Fibroblast of peridontal ligament (primary cell): ENCODE results near the gene OPALIN.
"Not testable (repeated sequence)": the region's sequence is repeated elsewhere in the genome, so short reads cannot be mapped to it uniquely, and the experiment has no call there.

Experiments used
- DNase-seq: peaks from one replicate; pipeline ENCODE4 v3.0.0-alpha.2; 2010; ENCODE audit errors: extremely low read depth

OPALIN gene

DNA sequence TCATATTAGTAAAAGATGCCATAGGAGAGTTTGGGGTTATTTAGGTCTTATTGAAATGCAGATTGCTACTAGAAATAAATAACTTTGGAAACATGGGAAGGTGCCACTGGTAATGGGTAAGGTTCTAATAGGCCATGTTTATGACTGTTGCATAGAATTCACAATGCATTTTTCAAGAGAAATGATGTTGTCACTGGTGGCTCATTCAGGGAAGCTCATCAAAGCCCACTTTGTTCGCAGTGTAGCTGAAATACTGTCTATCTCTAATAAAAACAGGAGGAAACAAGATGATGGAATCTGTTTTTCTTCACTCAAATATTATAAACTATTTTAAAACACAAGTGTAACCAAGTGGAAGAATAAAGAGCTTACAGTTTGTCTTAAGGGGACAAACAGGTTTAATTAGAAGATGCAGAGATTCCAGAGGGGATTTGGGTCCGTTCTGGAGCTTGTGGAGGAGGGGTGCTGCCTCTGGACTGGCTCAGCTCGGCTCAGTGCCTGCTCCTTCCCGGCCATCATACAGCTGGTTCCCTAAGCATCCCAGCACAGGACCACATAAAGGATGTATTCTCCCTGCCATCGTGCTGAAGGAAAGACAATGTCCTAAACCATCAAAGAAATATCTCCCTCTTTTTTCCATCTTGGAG is 20.4 kb downstream of the OPALIN start:
- DNase-seq, result no peak

DNA sequence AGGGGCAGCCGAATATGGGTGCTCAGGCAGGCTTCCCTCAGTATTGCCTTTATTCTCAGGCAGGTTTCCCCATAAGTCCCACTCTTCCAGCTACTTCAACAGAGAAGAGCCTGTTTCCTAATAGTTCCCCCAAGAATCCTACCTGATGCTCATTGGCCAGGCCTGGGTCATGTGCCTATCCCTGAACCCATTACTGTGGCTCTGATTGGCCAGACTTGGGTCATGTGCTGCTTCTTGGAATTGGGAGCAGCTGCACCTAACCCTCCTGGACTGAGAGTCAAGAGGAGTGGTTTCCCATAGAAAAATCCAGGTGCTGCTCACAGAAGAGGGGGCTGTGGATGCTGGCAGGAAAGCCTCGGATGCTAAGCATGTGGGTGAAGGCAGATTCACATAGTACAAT is 21.7 kb downstream of the OPALIN start:
- DNase-seq, result no peak

DNA sequence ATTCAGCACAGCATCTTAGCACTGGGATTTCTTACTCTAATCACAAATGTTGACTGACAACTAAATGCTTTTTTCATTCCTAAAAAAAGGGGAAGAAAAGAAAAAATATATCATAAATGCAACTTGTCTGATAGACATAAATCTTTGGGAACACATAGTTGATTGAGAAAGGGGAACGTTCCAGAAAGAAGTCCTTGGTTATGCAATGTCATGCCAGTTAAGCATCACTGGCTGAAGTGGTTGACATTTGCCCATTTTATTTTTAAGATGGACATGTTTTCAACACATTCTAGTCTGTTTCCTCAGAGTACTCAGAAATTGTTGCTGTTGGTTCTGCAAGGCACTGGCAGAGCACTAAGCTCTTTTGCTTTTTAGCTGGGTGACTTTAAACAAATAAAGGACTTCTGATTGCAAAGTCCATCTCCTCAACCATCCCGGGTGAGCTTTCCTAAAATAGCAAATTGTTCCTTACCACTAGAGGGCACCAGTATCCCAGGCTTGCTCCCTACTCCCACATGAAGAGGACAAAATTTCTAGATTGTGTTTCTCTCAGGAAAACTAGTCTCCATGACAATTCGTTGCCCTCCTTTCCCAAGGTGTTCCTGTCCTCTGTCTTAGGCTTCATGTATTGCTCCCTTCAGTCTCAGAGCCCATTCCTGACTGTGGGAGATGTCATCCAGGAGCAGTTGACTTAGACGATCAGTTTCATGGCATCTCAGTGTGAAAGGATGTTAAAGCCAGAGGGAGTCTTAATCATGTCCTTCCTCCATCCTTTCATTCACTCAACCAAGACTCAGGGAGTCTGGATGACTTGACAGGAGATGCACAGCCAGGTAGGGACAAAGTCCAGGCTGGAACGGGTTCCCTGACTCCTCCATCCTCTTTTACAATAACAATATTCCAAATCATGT is 23.9 kb downstream of the OPALIN start:
- peak; percentile 54 for DNase-seq

DNA sequence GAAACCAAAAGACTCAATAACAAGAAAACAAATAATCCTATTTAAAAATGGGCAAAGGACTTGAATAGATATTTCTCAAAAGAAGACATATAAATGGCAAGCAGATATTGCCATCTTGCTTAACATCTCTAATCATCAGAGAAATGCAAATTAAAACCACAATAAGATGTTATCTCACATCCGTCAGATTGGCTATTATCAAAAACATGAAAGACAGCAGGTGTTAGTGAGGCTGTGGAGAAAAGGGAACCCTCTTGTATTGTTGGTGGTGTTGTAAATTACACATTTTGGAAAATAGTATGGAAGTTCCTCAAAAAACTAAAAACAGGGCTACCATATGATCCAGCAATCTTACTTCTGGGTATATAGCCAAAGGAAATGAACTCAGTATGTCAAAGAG is 25.7 kb downstream of the OPALIN start:
- no peak for DNase-seq

DNA sequence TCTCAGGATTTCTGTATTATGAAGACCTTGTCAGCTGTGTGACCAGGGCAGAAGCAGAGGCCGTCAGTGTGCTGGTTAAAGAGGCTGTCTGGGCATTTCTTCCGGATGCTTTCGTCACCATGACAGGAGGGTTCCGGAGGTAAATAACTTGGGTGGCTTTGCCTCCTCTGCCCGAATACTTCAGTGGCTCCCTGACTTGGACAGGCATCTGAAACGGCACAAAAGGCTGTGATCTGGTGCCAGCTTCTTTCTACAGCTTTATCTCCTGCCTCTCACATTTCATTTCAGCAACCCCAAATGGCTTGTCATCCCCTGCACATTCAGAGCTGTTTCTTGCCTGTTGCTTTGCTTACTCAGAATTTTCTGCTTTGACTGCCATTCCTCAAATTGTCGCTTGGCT is 31.3 kb downstream of the OPALIN start:
- no peak for DNase-seq

DNA sequence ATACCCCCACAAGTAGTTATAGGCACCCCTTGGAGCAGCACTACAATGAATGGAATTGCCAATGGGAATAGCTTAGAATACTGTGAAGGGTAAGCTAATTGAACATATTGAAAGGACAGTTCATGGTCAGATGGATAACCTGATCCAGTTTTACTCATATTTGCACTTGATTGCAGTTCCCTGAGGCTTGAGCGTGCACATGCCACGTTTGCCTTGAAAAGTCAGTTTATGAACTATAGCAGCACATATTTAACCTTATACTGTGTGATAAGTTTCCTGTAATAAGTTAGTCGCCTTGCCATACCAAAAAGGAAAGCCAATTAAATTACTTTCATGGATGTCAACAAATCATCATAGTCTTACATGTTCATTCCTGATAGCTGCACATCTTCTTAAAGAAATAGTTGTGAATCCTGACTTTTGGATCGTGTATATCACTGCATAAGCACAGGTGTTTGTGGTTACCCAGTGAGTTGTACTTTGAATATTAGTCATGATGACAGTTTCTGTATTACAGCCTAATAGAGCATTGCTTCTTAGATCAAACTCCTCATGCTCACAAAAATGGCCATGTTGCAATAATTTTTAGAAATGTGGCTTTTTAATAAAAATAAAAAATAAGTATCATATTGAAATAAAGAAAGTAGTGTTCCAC is 33.0 kb downstream of the OPALIN start:
- DNase-seq, result no peak

DNA sequence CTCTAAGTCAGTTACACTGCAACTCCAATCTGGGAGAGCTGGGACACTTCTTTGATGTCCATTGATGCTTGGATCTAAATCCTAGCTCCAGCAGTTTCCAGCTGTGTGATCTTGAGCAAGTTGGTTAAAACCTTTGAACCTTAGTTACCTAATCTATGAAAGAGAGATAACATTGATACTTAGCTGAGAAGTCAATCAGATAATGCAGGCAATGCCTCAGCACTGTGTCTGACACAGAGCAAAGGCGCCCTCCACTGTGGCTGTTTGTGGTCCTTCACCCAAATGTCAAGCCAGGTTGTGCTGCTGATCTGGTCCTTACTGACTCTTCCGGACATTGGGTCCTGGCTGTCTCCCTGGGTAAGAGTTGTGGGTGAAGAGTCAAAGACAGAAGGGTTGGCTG is 34.4 kb downstream of the OPALIN start:
- no peak for DNase-seq

DNA sequence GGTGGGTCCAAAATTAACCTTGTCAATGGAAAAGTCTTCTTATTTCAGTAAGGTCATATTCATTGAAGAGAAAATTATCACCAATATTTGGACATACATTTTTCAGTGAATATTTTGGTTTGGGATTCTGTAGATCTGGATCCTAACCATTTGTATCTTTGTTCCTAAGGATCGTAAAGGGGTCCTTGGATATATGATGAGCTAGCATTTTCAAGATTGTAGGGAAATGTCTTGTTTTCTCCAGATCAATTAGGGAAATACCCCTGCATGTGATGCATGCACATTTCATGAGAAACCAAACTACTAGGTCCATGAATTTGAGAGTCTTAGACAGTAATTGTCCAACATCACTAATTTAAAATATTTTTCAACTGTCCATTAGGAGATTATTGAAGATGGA is 36.5 kb downstream of the OPALIN start:
- no peak for DNase-seq

DNA sequence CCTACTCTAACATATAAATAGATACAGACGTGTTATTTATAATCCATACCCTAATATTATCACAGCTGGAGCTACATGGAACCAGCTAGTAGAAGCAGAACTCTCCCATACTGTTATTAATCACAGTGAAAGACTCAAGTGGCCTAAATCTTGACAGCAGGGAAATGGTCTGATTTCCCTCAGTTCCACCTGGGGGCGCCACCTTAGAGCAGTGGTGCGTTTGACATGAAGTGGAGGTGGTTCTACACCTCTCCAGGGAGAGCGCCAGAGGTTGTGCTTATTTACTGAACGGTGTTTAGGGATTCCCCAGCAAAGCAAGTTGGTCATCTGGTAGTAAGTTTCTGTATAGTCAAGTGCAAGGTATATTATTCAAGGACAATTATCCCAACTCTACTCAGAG is 37.0 kb downstream of the OPALIN start:
- no peak for DNase-seq

DNA sequence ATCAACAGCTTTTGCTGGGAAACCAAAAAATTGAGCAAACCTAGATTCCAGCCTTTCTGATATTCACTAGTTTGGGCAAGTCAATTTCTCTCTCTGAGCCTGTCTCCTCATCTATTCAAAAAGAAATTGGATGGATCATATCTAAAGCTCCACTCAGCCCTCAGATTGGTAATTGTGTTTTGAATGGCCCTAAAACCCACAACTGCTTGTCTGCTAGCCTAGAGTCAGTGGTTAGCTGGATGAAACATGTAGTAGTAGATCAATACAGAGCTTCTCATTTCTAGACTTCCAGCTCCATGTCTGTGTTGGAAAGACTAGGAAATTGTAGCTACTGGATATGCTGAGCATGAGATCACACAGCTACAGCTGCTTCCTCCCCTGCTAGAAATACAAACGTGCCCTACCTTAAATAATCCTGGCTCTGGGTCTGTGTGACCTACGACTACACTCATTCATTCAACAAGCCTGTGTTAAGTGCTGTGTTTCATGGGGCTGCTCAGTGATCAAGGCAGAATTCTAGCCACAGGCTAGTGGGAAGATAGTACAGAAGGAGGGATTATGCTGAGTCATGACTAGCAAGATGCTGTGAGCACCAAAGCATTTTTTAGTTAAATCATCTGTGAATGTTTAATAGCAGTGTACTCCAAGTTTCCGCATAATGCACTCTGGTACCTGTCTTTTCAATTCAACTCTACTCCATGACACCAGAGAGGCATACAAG is 38.9 kb downstream of the OPALIN start:
- peak; percentile 3 for DNase-seq

DNA sequence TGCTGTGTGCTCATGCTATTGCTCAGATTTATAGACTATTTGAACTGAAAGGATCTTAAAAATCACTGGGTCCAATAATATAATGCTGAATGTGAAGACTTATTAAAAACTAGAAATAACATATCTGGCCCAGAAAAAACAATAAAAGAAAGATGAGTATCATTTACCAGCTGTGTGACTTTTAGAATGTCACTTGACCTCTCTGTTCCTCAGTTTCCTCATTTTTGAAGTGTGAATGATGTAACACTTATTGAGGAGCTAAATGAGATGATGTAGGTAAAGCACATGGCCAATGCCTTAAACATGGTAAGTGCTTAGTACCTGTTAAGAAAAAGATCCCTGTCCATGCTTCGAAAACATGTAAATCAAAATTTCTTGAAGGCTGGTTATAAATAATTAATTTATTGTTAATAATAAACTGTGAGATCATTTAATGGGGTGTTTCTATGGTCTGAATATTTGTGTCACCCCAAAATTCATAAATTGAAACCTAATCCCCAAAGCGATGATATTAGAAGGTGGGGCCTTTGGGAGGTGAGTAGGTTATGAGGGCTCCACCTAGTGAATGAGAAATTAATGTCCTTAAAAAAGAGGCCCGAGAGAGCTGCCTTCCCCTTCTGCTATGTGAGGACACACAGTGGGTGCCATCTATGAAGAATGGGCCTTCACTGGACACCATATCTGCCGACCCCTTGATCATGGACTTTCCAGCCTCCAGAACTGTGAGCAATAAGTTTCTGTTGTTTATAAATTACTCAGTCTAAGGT is 41.6 kb downstream of the OPALIN start:
- no peak for DNase-seq

DNA sequence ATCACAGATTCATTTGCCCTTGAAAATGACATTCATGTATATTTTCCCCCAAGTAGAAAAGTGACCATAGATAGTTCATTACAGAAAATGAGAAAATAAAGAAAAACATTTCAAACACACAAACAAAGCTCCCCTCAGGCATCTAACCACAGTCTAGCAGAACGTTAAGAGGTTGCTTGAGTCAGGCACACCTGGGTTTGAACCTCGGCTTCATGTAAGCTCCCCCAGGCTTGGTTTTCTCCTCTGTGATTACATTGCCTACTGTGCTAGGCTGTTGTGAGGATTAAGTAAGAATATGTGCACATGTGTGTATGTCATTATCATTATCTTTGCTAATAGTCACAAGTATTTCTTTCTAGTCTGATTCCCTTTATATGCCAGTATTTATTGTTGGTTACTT is 45.5 kb downstream of the OPALIN start:
- DNase-seq, result no peak

DNA sequence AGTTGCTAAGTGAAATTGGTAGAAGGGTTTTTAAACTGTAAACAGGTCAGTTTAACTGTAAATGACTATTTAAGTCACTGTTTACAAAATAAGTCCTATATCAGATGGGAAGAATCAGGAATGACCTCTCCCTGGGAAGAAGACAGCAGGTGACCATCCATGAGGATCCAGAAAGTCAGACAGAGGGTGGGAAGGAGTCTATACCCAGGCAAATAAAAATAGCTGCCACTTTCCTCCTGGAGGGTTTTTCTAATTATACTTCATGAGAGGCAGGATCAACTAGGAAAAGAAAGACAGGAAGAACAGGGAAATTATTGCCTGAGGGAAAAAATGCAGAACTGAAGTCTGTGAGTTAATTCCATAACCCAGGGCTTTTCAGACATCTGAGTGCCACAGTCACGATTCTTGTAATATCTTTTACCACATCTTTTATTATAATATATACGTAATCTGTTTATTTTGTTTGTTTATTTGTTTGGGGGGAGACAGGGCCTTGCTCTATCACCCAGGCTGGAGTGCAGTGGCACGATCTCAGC is 47.6 kb downstream of the OPALIN start:
- DNase-seq, result no peak

DNA sequence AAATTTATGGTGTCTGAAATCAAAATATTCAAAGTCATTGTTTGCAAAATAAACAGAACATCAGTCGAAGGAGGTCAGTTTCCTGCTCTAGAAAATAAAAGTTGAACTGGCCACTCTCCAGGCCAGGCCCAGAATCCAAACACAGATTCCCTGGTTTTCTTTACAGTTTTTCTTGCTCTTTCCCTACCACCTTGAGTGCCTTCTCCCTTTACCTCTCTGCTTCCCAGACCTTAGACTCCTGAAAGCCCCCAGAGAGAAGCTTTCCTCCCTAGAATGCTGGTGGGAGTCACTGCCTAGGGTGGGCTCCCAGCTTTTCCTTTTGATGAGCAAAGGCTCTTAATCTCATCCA is 48.5 kb downstream of the OPALIN start:
- no peak for DNase-seq

DNA sequence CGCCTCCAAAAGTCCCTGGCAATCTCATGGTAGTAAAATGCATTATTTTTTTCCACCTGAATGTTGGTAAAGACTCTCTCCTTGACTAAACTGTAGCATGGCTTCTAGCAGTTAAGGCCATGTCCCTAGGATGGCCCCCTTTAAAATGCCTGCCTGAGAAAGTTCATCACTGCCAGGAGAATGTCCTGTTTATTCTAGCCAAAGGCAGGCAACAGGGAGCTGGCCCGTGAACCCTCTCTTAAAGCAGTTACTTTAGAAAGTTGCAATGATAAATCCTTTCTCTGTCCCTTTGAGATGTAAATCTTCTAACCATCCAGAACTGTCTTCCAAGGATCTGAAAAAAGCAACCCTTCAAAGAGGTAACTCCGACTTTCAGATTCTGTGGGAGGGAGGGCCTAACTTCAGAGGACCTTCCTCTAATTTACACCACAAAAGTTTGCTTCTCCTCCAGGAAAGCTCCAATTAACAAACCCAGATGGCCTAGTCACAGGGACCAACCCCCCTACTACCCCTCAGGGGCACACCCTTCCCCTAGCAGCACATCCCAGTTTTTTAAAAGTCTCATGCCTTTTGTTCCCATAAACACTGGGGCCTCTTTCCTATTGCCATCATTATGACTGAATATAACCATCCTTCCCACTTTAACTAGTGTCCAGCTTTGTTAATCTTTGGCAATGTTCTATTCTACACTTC is 49.0 kb downstream of the OPALIN start:
- no peak for DNase-seq

DNA sequence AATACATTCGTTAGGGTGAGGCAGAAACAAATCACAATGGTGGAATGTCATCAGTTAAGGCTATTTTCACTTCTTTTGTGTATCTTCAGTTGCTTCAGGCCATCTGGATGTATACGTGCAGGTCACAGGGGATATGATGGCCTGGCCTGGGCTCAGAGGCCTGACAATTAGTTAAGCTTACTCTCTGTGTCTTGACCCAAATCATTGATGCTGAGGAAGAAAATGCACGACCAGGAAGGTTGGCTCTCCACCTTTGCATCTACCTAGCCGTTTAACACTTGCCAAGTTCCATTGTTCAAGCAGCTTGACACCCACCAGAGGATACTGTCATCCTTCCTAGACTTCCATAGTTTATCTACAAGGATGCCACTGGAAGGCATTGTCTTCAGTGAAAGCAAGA is 49.9 kb downstream of the OPALIN start:
- not testable (repeated sequence) for DNase-seq

DNA sequence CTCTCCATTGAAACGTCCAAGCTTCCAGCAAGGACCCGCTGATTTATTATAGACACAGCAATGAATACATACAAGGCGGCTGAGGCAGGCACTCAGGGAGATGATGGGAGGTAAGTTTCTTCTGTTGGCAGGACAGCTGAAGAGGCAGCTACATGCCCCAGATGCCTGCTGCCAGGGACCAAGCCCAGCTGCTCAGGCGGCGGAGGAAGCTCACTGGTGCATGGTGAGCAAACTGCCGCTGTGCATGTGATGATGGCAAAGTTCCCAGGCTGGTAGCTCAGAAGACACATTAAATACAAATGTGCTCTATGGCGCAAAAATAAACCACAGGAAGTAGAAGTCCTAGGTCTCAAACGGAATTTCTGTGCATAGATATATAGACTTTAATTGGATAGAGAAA is 52.3 kb downstream of the OPALIN start:
- DNase-seq, result no peak

DNA sequence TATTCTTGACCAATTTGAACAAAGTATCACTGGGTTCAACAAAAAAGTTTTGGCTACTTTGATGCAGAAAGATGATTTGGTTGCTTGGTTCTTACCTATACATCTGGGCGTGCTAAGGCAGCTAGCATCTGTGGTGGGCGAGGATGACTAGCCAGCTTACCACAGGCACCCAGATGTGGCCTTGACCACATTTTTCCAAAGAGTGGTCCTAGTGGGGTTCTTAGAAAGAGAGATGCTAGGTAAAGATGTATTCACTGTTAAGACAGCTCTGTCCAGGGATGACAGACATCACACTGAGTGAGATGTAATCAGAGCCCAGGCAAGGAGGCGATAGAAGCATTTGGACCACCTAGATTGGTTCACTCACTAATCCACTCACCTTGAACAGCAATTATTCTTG is 53.8 kb downstream of the OPALIN start:
- no peak for DNase-seq

DNA sequence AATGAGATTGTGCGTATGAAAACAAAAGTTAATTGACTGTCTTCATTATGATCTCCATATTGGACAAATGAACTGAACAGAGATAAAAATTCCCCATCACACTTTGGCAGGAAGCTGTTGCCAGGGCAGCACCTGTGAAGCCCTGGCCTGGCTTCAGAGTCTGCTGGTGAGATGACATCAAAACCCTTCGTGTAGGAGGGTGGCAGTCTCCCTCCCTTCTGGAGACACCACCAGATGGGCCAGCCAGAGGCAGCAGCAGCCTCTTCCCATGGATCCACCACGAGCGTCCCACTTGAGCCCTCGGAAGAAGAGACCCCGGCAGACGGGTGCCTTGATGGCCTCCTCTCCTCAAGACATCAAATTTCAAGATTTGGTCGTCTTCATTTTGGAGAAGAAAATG is 54.6 kb downstream of the OPALIN start, which contains the start of gene DNTT:
TSS of gene DNTT (plus strand) at position 205 of the 400 bp plus-strand sequence. CDS start at position 269, 64 bp downstream.
- DNase-seq, result no peak

DNA sequence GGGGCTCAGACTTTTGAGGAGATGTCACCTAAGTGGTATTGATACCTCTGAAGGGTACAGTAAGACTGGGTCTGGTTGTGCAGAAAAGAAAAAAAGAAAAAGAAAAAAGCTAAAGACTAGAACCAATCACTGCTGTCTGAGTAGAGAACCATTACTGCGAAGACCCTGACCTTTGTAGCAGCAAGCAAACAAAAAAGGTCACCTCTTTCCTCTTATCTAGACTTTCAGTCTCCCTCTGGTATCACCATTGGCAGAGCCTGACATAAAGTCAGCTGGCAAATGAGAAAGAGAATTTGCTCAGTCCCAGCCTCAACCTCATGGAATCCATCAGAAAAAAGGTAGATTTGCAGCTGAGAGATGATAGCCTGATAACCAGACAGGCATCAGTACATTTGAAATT is 57.2 kb downstream of the OPALIN start:
- DNase-seq, result no peak

DNA sequence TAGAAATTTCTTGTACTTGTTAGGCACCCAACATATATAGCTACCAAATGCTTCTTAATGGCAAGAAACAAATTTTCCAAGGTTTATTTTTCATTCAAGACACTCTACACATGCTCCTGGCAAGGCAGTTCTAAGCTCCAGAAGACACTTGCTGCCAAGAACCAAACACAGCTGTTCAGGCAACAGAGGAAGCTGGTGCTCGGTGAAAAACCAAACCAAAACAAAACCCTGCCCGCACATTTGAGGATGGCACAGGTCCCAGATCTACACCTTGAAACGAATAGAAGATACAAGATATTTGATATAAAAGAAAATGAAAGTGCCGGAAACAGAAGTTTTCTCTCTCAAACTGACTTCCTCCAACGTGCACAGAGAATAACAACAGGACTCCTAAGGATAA is 59.4 kb downstream of the OPALIN start:
- DNase-seq, result no peak
